Stimulated activated memory B cell treated with anti-CD40 and anti-IgM and Interleukin-4, amounts not matched to agents 10 μg/mL and 1 μg/mL and 100 μg/mL, for 72 hours (primary cell): ENCODE data around the gene MYO16.
"Not testable (repeated sequence)": the region's sequence is repeated elsewhere in the genome, so short reads cannot be mapped to it uniquely, and the experiment has no call there.

Experiments used
- ATAC-seq: fragments of 150-1000 bp; cut with Tn5 transposase; 2 replicates; pipeline ENCODE4 v1.10.0; 2021
- H3K27ac Mint-ChIP-seq: one replicate; pipeline ENCODE4 v1.8.0; 2022; ENCODE audit warnings: mild to moderate bottlenecking, mixed read lengths
- H3K27me3 Mint-ChIP-seq: one replicate; pipeline ENCODE4 v1.8.0; 2022; ENCODE audit warnings: mixed read lengths
- H3K36me3 Mint-ChIP-seq: one replicate; pipeline ENCODE4 v1.8.0; 2022; ENCODE audit warnings: mixed read lengths
- H3K4me1 Mint-ChIP-seq: one replicate; pipeline ENCODE4 v1.8.0; 2022; ENCODE audit warnings: mixed read lengths
- H3K4me3 Mint-ChIP-seq: one replicate; pipeline ENCODE4 v1.8.0; 2022; ENCODE audit warnings: mild to moderate bottlenecking, moderate library complexity, mixed read lengths
- H3K9me3 Mint-ChIP-seq: one replicate; pipeline ENCODE4 v1.8.0; 2022; ENCODE audit warnings: mixed read lengths

MYO16 gene

GRCh38 chr13:108747843-108748242, 118.4 kb downstream of the MYO16 start:
- no peaks in the 10 kb centered on the region for H3K9me3 Mint-ChIP-seq
- no peaks in the 10 kb centered on the region for H3K4me1 Mint-ChIP-seq
- ATAC-seq = no peak
- no peaks in the 10 kb centered on the region for H3K36me3 Mint-ChIP-seq
- no peak overlapping the region for H3K27ac Mint-ChIP-seq
- H3K4me3 Mint-ChIP-seq = no peak overlapping the region
- H3K27me3 Mint-ChIP-seq = no peaks in the 10 kb centered on the region

- no peak overlapping the region for H3K27ac Mint-ChIP-seq
- no peaks in the 10 kb centered on the region for H3K4me1 Mint-ChIP-seq
- no peaks in the 10 kb centered on the region for H3K27me3 Mint-ChIP-seq
- H3K4me3 Mint-ChIP-seq = no peak overlapping the region
- H3K9me3 Mint-ChIP-seq = no peaks in the 10 kb centered on the region
- ATAC-seq = no peak
- no peaks in the 10 kb centered on the region for H3K36me3 Mint-ChIP-seq
Observed at GRCh38 chr13:108752276-108752675, 122.9 kb downstream of the MYO16 start.

- Mint-ChIP-seq H3K4me3 (no peak overlapping the region), H3K27me3 (no peaks in the 10 kb centered on the region), H3K4me1 (no peaks in the 10 kb centered on the region), H3K27ac (no peak overlapping the region), H3K9me3 (no peaks in the 10 kb centered on the region), H3K36me3 (no peaks in the 10 kb centered on the region)
- no peak for ATAC-seq
Observed at GRCh38 chr13:108755083-108755482, 125.7 kb downstream of the MYO16 start.

- ATAC-seq = no peak
- Mint-ChIP-seq H3K27me3 (no peaks in the 10 kb centered on the region), H3K4me3 (no peak overlapping the region), H3K27ac (no peak overlapping the region), H3K9me3 (peaks cover 3% of the 10 kb centered on the region), H3K36me3 (no peaks in the 10 kb centered on the region), H3K4me1 (no peaks in the 10 kb centered on the region)
Observed at GRCh38 chr13:108760129-108760528, 130.7 kb downstream of the MYO16 start.

GRCh38 chr13:108760541-108760940, 131.1 kb downstream of the MYO16 start:
- ATAC-seq = no peak
- Mint-ChIP-seq H3K9me3 (peaks cover 3% of the 10 kb centered on the region), H3K27me3 (no peaks in the 10 kb centered on the region), H3K36me3 (no peaks in the 10 kb centered on the region), H3K4me3 (no peak overlapping the region), H3K4me1 (no peaks in the 10 kb centered on the region), H3K27ac (no peak overlapping the region)

DNA sequence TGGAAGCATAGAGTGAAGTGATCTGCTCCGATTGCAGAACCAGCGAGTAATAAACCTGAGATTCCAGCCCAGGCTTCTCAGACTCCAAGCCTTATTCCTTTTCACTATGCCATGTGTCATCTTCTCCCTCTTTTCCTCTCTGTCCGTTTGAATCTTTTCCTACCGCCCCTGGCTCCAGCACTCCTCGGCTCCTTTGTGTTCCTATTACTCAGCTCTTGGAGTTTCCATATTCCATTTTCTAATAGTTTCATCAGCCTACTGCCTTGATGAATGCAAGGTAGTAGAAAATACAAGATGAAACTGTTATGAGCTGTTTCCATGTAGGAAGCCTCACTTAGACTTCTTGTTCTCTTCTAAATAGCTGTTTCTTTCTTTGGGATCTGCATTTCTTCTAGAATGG, 138.6 kb downstream of the MYO16 start:
- H3K36me3 Mint-ChIP-seq = no peaks in the 10 kb centered on the region
- no peak overlapping the region for H3K4me3 Mint-ChIP-seq
- H3K27ac Mint-ChIP-seq = no peak overlapping the region
- no peaks in the 10 kb centered on the region for H3K27me3 Mint-ChIP-seq
- H3K4me1 Mint-ChIP-seq = no peaks in the 10 kb centered on the region
- peaks cover 7% of the 10 kb centered on the region for H3K9me3 Mint-ChIP-seq
- ATAC-seq = no peak

DNA sequence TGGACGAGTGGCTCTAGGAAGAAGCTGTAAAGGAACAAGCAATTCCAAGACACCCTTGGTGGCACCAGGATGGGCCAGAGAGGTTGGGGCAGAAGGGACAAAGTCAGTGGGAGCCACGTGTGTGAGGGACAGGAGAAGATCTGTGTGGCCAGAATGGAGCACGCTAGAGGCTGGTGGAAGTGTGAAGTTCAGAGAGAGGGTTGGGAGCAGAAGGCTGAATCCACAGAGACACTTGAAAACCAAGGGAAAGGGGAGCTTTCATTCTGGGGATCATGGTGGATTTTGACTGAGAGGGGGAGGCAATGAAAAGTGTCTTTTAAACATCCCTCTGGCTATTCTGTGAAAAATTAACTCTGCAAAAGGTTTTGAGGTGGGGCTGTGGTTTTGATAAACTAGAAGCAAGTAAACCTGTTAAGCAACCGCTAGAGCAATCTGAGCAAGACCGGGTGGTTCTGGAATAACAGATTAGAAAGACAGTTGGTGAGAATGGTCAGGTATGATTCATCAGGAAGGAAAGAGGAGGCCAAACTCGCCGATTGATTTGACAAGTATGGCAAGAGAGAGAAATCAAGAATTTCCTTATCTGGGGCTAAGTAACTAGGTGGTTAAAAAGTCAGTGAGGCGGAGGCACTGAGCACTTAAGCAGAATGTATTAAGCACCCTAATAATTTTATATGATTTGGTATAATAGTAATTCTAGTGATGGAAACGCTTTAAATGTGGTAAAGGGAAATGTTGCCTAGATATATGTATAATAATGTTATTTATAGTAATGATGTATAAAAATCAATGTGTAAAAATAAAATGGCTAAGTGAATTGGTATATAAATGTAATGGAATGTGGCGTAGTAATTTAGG, 140.0 kb downstream of the MYO16 start:
- H3K4me1 Mint-ChIP-seq = no peaks in the 10 kb centered on the region
- H3K9me3 Mint-ChIP-seq = peaks cover 5% of the 10 kb centered on the region
- no peak for ATAC-seq
- H3K4me3 Mint-ChIP-seq = no peak overlapping the region
- H3K36me3 Mint-ChIP-seq = no peaks in the 10 kb centered on the region
- H3K27ac Mint-ChIP-seq = no peak overlapping the region
- no peaks in the 10 kb centered on the region for H3K27me3 Mint-ChIP-seq

DNA sequence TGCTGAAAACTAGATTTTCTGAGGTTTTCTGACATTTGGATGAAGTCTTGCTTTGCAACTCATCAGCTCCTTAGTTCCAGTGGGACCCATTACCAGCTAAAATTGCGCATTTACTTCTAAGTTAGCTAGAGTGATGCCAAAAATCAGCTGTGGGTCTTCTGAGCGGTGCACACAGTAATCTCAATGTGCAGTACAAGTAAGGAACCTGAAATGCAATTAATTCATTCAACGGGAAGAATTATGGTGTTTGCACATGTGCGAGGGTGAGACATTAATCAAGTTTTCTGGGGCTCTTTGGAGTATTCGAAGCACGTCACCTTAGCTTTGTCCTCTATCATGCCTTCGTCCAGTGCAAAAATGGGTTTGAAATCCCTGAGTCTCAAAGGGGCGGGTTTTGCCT, 146.2 kb downstream of the MYO16 start:
- no peak overlapping the region for H3K4me3 Mint-ChIP-seq
- H3K27ac Mint-ChIP-seq = no peak overlapping the region
- no peak for ATAC-seq
- no peaks in the 10 kb centered on the region for H3K4me1 Mint-ChIP-seq
- H3K27me3 Mint-ChIP-seq = no peaks in the 10 kb centered on the region
- H3K9me3 Mint-ChIP-seq = peaks cover 5% of the 10 kb centered on the region
- H3K36me3 Mint-ChIP-seq = no peaks in the 10 kb centered on the region

DNA sequence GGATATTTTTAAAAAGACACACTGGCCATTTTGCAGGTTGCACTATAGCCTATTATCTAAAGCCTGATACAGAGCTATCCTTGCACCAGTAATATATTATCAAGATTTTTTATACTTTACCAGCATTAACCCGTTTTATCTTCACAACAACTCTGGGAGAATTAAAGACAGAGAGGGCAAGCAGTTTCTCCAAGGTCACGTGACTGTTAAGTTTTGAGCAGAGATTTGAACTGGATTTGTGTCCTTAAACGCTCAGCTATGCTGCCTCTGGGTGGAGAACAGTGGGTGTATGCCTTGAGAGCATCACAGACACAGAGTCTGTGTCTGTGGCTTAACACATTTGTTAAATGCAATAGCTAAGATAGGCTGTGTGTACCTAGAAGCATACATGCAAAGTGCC, 147.2 kb downstream of the MYO16 start:
- H3K4me3 Mint-ChIP-seq = no peak overlapping the region
- peaks cover 5% of the 10 kb centered on the region for H3K9me3 Mint-ChIP-seq

GRCh38 chr13:108777421-108778420, 148.3 kb downstream of the MYO16 start:
- no peak overlapping the region for H3K4me3 Mint-ChIP-seq

More for the DNA sequence above, 147.2 kb downstream of the MYO16 start:
- no peaks in the 10 kb centered on the region for H3K36me3 Mint-ChIP-seq
- H3K4me1 Mint-ChIP-seq = no peaks in the 10 kb centered on the region
- no peak for ATAC-seq
- no peak overlapping the region for H3K27ac Mint-ChIP-seq
- H3K27me3 Mint-ChIP-seq = no peaks in the 10 kb centered on the region

DNA sequence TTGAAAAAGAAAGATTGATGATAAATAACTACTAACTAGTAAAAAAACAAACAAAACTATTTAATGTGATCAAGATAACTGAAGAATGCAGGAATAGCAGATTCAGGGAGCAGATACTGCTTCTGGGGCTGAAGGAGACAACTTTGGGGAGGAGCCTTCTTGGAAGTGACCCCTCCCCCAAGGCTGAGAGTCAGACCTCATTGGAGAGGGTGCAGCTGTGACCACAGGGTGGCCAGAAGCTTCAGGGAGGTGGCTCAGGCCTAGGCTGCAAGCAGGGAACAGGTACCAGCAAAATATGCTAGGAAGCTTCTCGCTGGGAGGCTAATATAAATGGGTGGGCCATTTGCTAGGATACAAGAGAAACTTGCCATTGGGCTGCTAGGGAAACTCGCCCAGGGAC, 149.9 kb downstream of the MYO16 start:
- H3K4me3 Mint-ChIP-seq = no peak overlapping the region
- H3K9me3 Mint-ChIP-seq = no peaks in the 10 kb centered on the region
- no peaks in the 10 kb centered on the region for H3K4me1 Mint-ChIP-seq
- H3K27me3 Mint-ChIP-seq = no peaks in the 10 kb centered on the region
- H3K27ac Mint-ChIP-seq = no peak overlapping the region
- no peaks in the 10 kb centered on the region for H3K36me3 Mint-ChIP-seq
- ATAC-seq = no peak

More at GRCh38 chr13:108777421-108778420, 148.3 kb downstream of the MYO16 start:
- no peak for ATAC-seq
- Mint-ChIP-seq H3K36me3 (no peaks in the 10 kb centered on the region), H3K4me1 (no peaks in the 10 kb centered on the region), H3K27me3 (no peaks in the 10 kb centered on the region), H3K9me3 (no peaks in the 10 kb centered on the region), H3K27ac (no peak overlapping the region)

GRCh38 chr13:108780706-108781105, 151.3 kb downstream of the MYO16 start:
- Mint-ChIP-seq H3K36me3 (no peaks in the 10 kb centered on the region), H3K27me3 (no peaks in the 10 kb centered on the region), H3K27ac (no peak overlapping the region), H3K4me3 (no peak overlapping the region), H3K9me3 (no peaks in the 10 kb centered on the region), H3K4me1 (no peaks in the 10 kb centered on the region)
- ATAC-seq = no peak

- no peaks in the 10 kb centered on the region for H3K4me1 Mint-ChIP-seq
- H3K9me3 Mint-ChIP-seq = no peaks in the 10 kb centered on the region
- H3K36me3 Mint-ChIP-seq = no peaks in the 10 kb centered on the region
- no peak overlapping the region for H3K4me3 Mint-ChIP-seq
- H3K27ac Mint-ChIP-seq = no peak overlapping the region
- no peaks in the 10 kb centered on the region for H3K27me3 Mint-ChIP-seq
- ATAC-seq = no peak
Observed at GRCh38 chr13:108781312-108781711, 151.9 kb downstream of the MYO16 start.

DNA sequence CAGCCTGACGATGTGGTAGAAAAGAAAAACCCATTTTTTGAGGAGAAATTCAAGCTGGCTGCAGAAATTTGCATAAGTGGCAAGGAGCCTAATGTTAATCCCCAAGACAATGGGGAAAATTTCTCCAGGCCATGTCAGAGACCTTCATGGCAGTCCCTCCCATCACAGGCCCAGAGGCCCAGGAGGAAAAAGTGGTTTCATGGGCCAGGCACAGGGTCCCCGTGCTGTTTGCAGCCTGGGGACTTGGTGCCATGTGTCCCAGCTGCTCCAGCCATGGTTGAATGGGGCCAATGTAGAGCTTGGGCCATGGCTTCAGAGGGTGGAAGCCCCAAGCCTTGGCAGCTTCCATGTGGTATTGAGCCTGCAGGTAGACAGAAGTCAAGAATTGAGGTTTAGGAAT, 153.1 kb downstream of the MYO16 start:
- not testable (repeated sequence) for H3K27ac Mint-ChIP-seq, H3K4me3 Mint-ChIP-seq, H3K4me1 Mint-ChIP-seq, ATAC-seq, H3K9me3 Mint-ChIP-seq, H3K36me3 Mint-ChIP-seq, H3K27me3 Mint-ChIP-seq

- no peaks in the 10 kb centered on the region for H3K36me3 Mint-ChIP-seq
Observed at GRCh38 chr13:108785844-108786243, 156.4 kb downstream of the MYO16 start.

More at GRCh38 chr13:108785844-108786243, 156.4 kb downstream of the MYO16 start:
- H3K9me3 Mint-ChIP-seq = no peaks in the 10 kb centered on the region
- H3K4me3 Mint-ChIP-seq = no peak overlapping the region
- H3K4me1 Mint-ChIP-seq = no peaks in the 10 kb centered on the region
- H3K27me3 Mint-ChIP-seq = peaks cover 7% of the 10 kb centered on the region
- H3K27ac Mint-ChIP-seq = no peak overlapping the region
- no peak for ATAC-seq
